HEK293 (cell line): ENCODE data around the gene MAPK11.

ENCODE experiments used
- ZNF311 ChIP-seq: fragments of 450-650 bp; formaldehyde crosslinking; IDR thresholded peaks from 2 replicates; pipeline ENCODE4 v1.5.1; 2017; ENCODE audit warnings: missing biosample characterization, missing genetic modification characterization, borderline replicate concordance
- ZNF426 ChIP-seq: fragments of 450-650 bp; formaldehyde crosslinking; IDR thresholded peaks from 2 replicates; pipeline ENCODE4 v1.5.1; 2017; ENCODE audit warnings: missing biosample characterization, missing genetic modification characterization, mild to moderate bottlenecking, inconsistent platforms, moderate library complexity
- ZNF449 ChIP-seq: fragments of 450-650 bp; formaldehyde crosslinking; IDR thresholded peaks from 2 replicates; pipeline ENCODE4 v1.5.1; 2017; ENCODE audit warnings: missing biosample characterization, mild to moderate bottlenecking, missing genetic modification characterization, moderate library complexity
- ZNF629 ChIP-seq: fragments of 450-650 bp; formaldehyde crosslinking; IDR thresholded peaks from 2 replicates; pipeline ENCODE4 v1.5.1; 2017; ENCODE audit warnings: missing biosample characterization, missing genetic modification characterization
- ZSCAN30 ChIP-seq: fragments of 450-650 bp; IDR thresholded peaks from 2 replicates; pipeline ENCODE4 v1.5.1; 2018; ENCODE audit warnings: missing biosample characterization, mild to moderate bottlenecking, missing genetic modification characterization, moderate library complexity
- ZSCAN4 ChIP-seq: fragments of 450-650 bp; formaldehyde crosslinking; IDR thresholded peaks from 2 replicates; pipeline ENCODE4 v1.5.1; 2017; ENCODE audit warnings: missing biosample characterization, missing genetic modification characterization
- TF ChIP-seq, protein P1 (sequence below): fragments of 450-650 bp; formaldehyde crosslinking; IDR thresholded peaks from 2 replicates; pipeline ENCODE4 v1.5.1; 2016; ENCODE audit warnings: missing biosample characterization, missing genetic modification characterization

GRCh38 chr22:50264104-50264745 is 6.0 kb downstream of the MAPK11 start:
- TF ChIP-seq ZSCAN4: no peak
- TF ChIP-seq ZSCAN30 (tag by site-specific recombination): no peak
- TF ChIP-seq, protein P1, sequence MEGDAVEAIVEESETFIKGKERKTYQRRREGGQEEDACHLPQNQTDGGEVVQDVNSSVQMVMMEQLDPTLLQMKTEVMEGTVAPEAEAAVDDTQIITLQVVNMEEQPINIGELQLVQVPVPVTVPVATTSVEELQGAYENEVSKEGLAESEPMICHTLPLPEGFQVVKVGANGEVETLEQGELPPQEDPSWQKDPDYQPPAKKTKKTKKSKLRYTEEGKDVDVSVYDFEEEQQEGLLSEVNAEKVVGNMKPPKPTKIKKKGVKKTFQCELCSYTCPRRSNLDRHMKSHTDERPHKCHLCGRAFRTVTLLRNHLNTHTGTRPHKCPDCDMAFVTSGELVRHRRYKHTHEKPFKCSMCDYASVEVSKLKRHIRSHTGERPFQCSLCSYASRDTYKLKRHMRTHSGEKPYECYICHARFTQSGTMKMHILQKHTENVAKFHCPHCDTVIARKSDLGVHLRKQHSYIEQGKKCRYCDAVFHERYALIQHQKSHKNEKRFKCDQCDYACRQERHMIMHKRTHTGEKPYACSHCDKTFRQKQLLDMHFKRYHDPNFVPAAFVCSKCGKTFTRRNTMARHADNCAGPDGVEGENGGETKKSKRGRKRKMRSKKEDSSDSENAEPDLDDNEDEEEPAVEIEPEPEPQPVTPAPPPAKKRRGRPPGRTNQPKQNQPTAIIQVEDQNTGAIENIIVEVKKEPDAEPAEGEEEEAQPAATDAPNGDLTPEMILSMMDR (tag by site-specific recombination): no peak
- TF ChIP-seq ZNF311 (tag by site-specific recombination): no peak
- TF ChIP-seq ZNF449 (tag by site-specific recombination): no peak
- TF ChIP-seq ZNF629: no peak
- TF ChIP-seq ZNF426 (tag by site-specific recombination): no peak
